ENCODE data around the gene ADPRHL1. TPM values are rescaled to one million over a fixed set of nuclear protein-coding genes. Genes with fewer than 3 reads are reported as not detected.
A peak's percentile ranks its signal among the peaks of the same experiment; 100 is the strongest.
"Not testable (repeated sequence)": the region's sequence is repeated elsewhere in the genome, so short reads cannot be mapped to it uniquely, and the experiment has no call there.

ADPRHL1 gene
- total RNA-seq, 2 experiments from 2014 or later: 0.73 to 0.87 TPM

GRCh38 chr13:113399755-113400149 lies 53.5 kb downstream of the ADPRHL1 start:
- H3K9me3 Mint-ChIP-seq (ENCODE audit: insufficient read depth): no peaks in the 10 kb centered on the region
- ATAC-seq: no peak
- peaks cover 3% of the 10 kb centered on the region for H3K27me3 Mint-ChIP-seq (ENCODE audit: low read depth)
- no peak overlapping the region for H3K4me3 Mint-ChIP-seq
- no peaks in the 10 kb centered on the region for H3K4me1 Mint-ChIP-seq (ENCODE audit: low read depth)
- no peak overlapping the region for H3K27ac Mint-ChIP-seq
- DNase-seq: no peak
- no peaks in the 10 kb centered on the region for H3K36me3 Mint-ChIP-seq (ENCODE audit: low read depth)
- ChIA-PET POLR2A (interaction anchor here (0.6 kb wide), 1 partner anchor 579 kb away, joined by 3 read pairs; no protein-coding TSS in a partner anchor), CTCF (no interaction called here)

- Mint-ChIP-seq H3K27me3 (ENCODE audit: low read depth) (peaks cover 3% of the 10 kb centered on the region), H3K36me3 (ENCODE audit: low read depth) (no peaks in the 10 kb centered on the region), H3K9me3 (ENCODE audit: insufficient read depth) (no peaks in the 10 kb centered on the region), H3K4me3 (no peak overlapping the region), H3K4me1 (ENCODE audit: low read depth) (no peaks in the 10 kb centered on the region), H3K27ac (no peak overlapping the region)
- CTCF ChIA-PET: no interaction called here
- POLR2A ChIA-PET: no interaction called here
- DNase-seq: no peak
- ATAC-seq: no peak
Measured at GRCh38 chr13:113398963-113399754, 54.1 kb downstream of the ADPRHL1 start.

GRCh38 chr13:113397608-113398425 lies 55.5 kb downstream of the ADPRHL1 start:
- Mint-ChIP-seq H3K27ac (no peak overlapping the region), H3K36me3 (ENCODE audit: low read depth) (peaks cover 2% of the 10 kb centered on the region)

GRCh38 chr13:113394339-113394640 lies 59.0 kb downstream of the ADPRHL1 start:
- no peak overlapping the region for H3K4me3 Mint-ChIP-seq
- ChIA-PET CTCF (interaction anchor here (0.6 to 1.8 kb wide), 11 partner anchors 17 to 927 kb away, joined by 3 to 6 read pairs (median 3); partner anchors contain the start of gene MCF2L), POLR2A (no interaction called here)
- DNase-seq (no peak), ATAC-seq (no peak)
- no peak overlapping the region for H3K27ac Mint-ChIP-seq
- H3K36me3 Mint-ChIP-seq (ENCODE audit: low read depth): peaks cover 2% of the 10 kb centered on the region
- peaks cover 6% of the 10 kb centered on the region for H3K4me1 Mint-ChIP-seq (ENCODE audit: low read depth)
- H3K27me3 Mint-ChIP-seq (ENCODE audit: low read depth): peaks cover 10% of the 10 kb centered on the region
- peaks cover 3% of the 10 kb centered on the region for H3K9me3 Mint-ChIP-seq (ENCODE audit: insufficient read depth)

More at GRCh38 chr13:113397608-113398425, 55.5 kb downstream of the ADPRHL1 start:
- CTCF ChIA-PET: no interaction called here
- Mint-ChIP-seq H3K4me3 (no peak overlapping the region), H3K4me1 (ENCODE audit: low read depth) (peaks cover 6% of the 10 kb centered on the region), H3K9me3 (ENCODE audit: insufficient read depth) (no peaks in the 10 kb centered on the region), H3K27me3 (ENCODE audit: low read depth) (peaks cover 3% of the 10 kb centered on the region)
- ATAC-seq: no peak
- POLR2A ChIA-PET: no interaction called here
- DNase-seq: no peak

- H3K27me3 Mint-ChIP-seq (ENCODE audit: low read depth): peaks cover 10% of the 10 kb centered on the region
- H3K36me3 Mint-ChIP-seq (ENCODE audit: low read depth): peaks cover 2% of the 10 kb centered on the region
- H3K27ac Mint-ChIP-seq: peak overlapping the region; percentile 83
- H3K4me1 Mint-ChIP-seq (ENCODE audit: low read depth): peaks cover 6% of the 10 kb centered on the region
- peak; percentile 98 for ATAC-seq
- CTCF ChIA-PET: interaction anchor here (0.7 to 1.8 kb wide), 10 partner anchors 17 to 426 kb away, joined by 3 to 6 read pairs (median 3); partner anchors contain the start of gene MCF2L
- POLR2A ChIA-PET: no interaction called here
- peak; percentile 89 for DNase-seq
- peak overlapping the region; percentile 84 for H3K4me3 Mint-ChIP-seq
- H3K9me3 Mint-ChIP-seq (ENCODE audit: insufficient read depth): peaks cover 3% of the 10 kb centered on the region
Measured at GRCh38 chr13:113393563-113394338, 59.5 kb downstream of the ADPRHL1 start.

- peaks cover 6% of the 10 kb centered on the region for H3K4me1 Mint-ChIP-seq (ENCODE audit: low read depth)
- peak overlapping the region; percentile 83 for H3K27ac Mint-ChIP-seq
- H3K36me3 Mint-ChIP-seq (ENCODE audit: low read depth): peaks cover 2% of the 10 kb centered on the region
- no peak for DNase-seq
- CTCF ChIA-PET: no interaction called here
- H3K4me3 Mint-ChIP-seq: peak overlapping the region; percentile 84
- POLR2A ChIA-PET: interaction anchor here (0.6 kb wide), 1 partner anchor 95 kb away, joined by 5 read pairs; no protein-coding TSS in a partner anchor
- no peak for ATAC-seq
- H3K27me3 Mint-ChIP-seq (ENCODE audit: low read depth): peaks cover 8% of the 10 kb centered on the region
- peaks cover 3% of the 10 kb centered on the region for H3K9me3 Mint-ChIP-seq (ENCODE audit: insufficient read depth)
Measured at GRCh38 chr13:113393226-113393562, 60.1 kb downstream of the ADPRHL1 start.

- peaks cover 8% of the 10 kb centered on the region for H3K4me1 Mint-ChIP-seq (ENCODE audit: low read depth)
- no peak for ATAC-seq
- ChIA-PET CTCF (no interaction called here), POLR2A (no interaction called here)
- peaks cover 4% of the 10 kb centered on the region for H3K36me3 Mint-ChIP-seq (ENCODE audit: low read depth)
- peaks cover 12% of the 10 kb centered on the region for H3K27me3 Mint-ChIP-seq (ENCODE audit: low read depth)
- peaks cover 5% of the 10 kb centered on the region for H3K9me3 Mint-ChIP-seq (ENCODE audit: insufficient read depth)
- no peak overlapping the region for H3K4me3 Mint-ChIP-seq
- no peak for DNase-seq
- no peak overlapping the region for H3K27ac Mint-ChIP-seq
Measured at GRCh38 chr13:113390874-113391497, 62.3 kb downstream of the ADPRHL1 start.

GRCh38 chr13:113389586-113389985 lies 63.7 kb downstream of the ADPRHL1 start:
- H3K4me1 Mint-ChIP-seq (ENCODE audit: low read depth); POLR2A ChIA-PET; H3K27ac Mint-ChIP-seq; H3K4me3 Mint-ChIP-seq; H3K9me3 Mint-ChIP-seq (ENCODE audit: insufficient read depth); DNase-seq; ATAC-seq; CTCF ChIA-PET; H3K36me3 Mint-ChIP-seq (ENCODE audit: low read depth): not testable (repeated sequence)
- peaks cover 15% of the 10 kb centered on the region for H3K27me3 Mint-ChIP-seq (ENCODE audit: low read depth)

GRCh38 chr13:113387396-113387795 lies 65.9 kb downstream of the ADPRHL1 start:
- POLR2A ChIA-PET: no interaction called here
- no peak overlapping the region for H3K4me3 Mint-ChIP-seq
- ATAC-seq (no peak), DNase-seq (no peak)
- H3K36me3 Mint-ChIP-seq (ENCODE audit: low read depth): peaks cover 1% of the 10 kb centered on the region
- H3K9me3 Mint-ChIP-seq (ENCODE audit: insufficient read depth): peaks cover 6% of the 10 kb centered on the region
- CTCF ChIA-PET: no interaction called here
- no peak overlapping the region for H3K27ac Mint-ChIP-seq
- H3K27me3 Mint-ChIP-seq (ENCODE audit: low read depth): peaks cover 28% of the 10 kb centered on the region
- peaks cover 2% of the 10 kb centered on the region for H3K4me1 Mint-ChIP-seq (ENCODE audit: low read depth)

- Mint-ChIP-seq H3K36me3 (ENCODE audit: low read depth) (peaks cover 1% of the 10 kb centered on the region), H3K9me3 (ENCODE audit: insufficient read depth) (peaks cover 3% of the 10 kb centered on the region), H3K4me1 (ENCODE audit: low read depth) (peaks cover 2% of the 10 kb centered on the region), H3K4me3 (no peak overlapping the region), H3K27ac (no peak overlapping the region), H3K27me3 (ENCODE audit: low read depth) (peaks cover 24% of the 10 kb centered on the region)
- no peak for DNase-seq
- ATAC-seq: no peak
- POLR2A ChIA-PET: no interaction called here
- CTCF ChIA-PET: interaction anchor here (0.6 kb wide), 1 partner anchor 195 kb away, joined by 3 read pairs; no protein-coding TSS in a partner anchor
Measured at GRCh38 chr13:113383089-113383488, 70.2 kb downstream of the ADPRHL1 start.

- ATAC-seq; H3K27ac Mint-ChIP-seq; H3K36me3 Mint-ChIP-seq (ENCODE audit: low read depth); H3K4me1 Mint-ChIP-seq (ENCODE audit: low read depth); POLR2A ChIA-PET; H3K9me3 Mint-ChIP-seq (ENCODE audit: insufficient read depth); DNase-seq; H3K4me3 Mint-ChIP-seq: not testable (repeated sequence)
- CTCF ChIA-PET: interaction anchor here (0.6 kb wide), 1 partner anchor 195 kb away, joined by 3 read pairs; no protein-coding TSS in a partner anchor
- H3K27me3 Mint-ChIP-seq (ENCODE audit: low read depth): peaks cover 24% of the 10 kb centered on the region
Measured at GRCh38 chr13:113382542-113382941, 70.7 kb downstream of the ADPRHL1 start.

Data from activated CD8-positive, alpha-beta T cell treated with anti-CD3 and anti-CD28 coated beads, Interleukin-2, amount 10 ng/mL, durations not matched to agents 7 days and 5 days (primary cell).